Tongue (tissue), 2 donors: ENCODE data around the gene FAM111B. TPM values are rescaled to one million over a fixed set of nuclear protein-coding genes. Genes with fewer than 3 reads are reported as not detected.
"Not testable (repeated sequence)": the region's sequence is repeated elsewhere in the genome, so short reads cannot be mapped to it uniquely, and the experiment has no call there.

Source experiments
- DNase-seq: peaks from one replicate; pipeline ENCODE4 v3.0.0-alpha.2; 2015
- total RNA-seq: library from RNA; depleted of rRNA; stranded (reverse); fragments of >200 nt; gene quantifications from one replicate; pipeline ENCODE4 v1.2.3, GENCODE V29; 2014

FAM111B gene
- 12.0 TPM for total RNA-seq

GRCh38 chr11:59106363-59107336 lies at the start of gene FAM111B:
Gene FAM111B (plus strand): TSS chr11:59107237. CDS start chr11:59109626, 2,389 bp downstream.
- DNase-seq: peak; percentile 95

- DNase-seq: peak; percentile 87
Observed at GRCh38 chr11:59058120-59059033, 48.7 kb upstream of the FAM111B start.

- not testable (repeated sequence) for DNase-seq
Observed at GRCh38 chr11:59060096-59060495, 46.9 kb upstream of the FAM111B start.

- DNase-seq: no peak
Observed at GRCh38 chr11:59062602-59063529, 44.2 kb upstream of the FAM111B start.

- not testable (repeated sequence) for DNase-seq
Observed at GRCh38 chr11:59063996-59064727, 42.9 kb upstream of the FAM111B start.

GRCh38 chr11:59069087-59069486 lies 38.0 kb upstream of the FAM111B start:
- DNase-seq: no peak

GRCh38 chr11:59076876-59077571 lies 30.0 kb upstream of the FAM111B start:
- no peak for DNase-seq

GRCh38 chr11:59078435-59078834 lies 28.6 kb upstream of the FAM111B start:
- DNase-seq: no peak

- DNase-seq: no peak
Observed at GRCh38 chr11:59079086-59079485, 28.0 kb upstream of the FAM111B start.

GRCh38 chr11:59080421-59080820 lies 26.6 kb upstream of the FAM111B start:
- DNase-seq: not testable (repeated sequence)

GRCh38 chr11:59081430-59082020 lies 25.5 kb upstream of the FAM111B start:
- not testable (repeated sequence) for DNase-seq

GRCh38 chr11:59086007-59086406 lies 21.0 kb upstream of the FAM111B start, which contains the start of gene GLYATL1B:
Gene GLYATL1B (plus strand): TSS chr11:59086307. CDS start chr11:59086307, 0 bp downstream.
- not testable (repeated sequence) for DNase-seq

- DNase-seq: no peak
Observed at GRCh38 chr11:59088162-59088561, 18.9 kb upstream of the FAM111B start.

GRCh38 chr11:59093576-59093975 lies 13.5 kb upstream of the FAM111B start:
- DNase-seq: not testable (repeated sequence)

- not testable (repeated sequence) for DNase-seq
Observed at GRCh38 chr11:59095225-59095624, 11.8 kb upstream of the FAM111B start.

GRCh38 chr11:59095972-59096575 lies 11.0 kb upstream of the FAM111B start:
- DNase-seq: not testable (repeated sequence)

GRCh38 chr11:59097113-59097708 lies 9.8 kb upstream of the FAM111B start:
- DNase-seq: peak; percentile 66

- DNase-seq: not testable (repeated sequence)
Observed at GRCh38 chr11:59097938-59098337, 9.1 kb upstream of the FAM111B start.
